ENCODE results near the gene PCGF1. TPM values are rescaled to one million over a fixed set of nuclear protein-coding genes. Genes with fewer than 3 reads are reported as not detected.

The PCGF1 gene
- total and polyA plus RNA-seq, 2 experiments from 2014 or later = 10.9 to 13.4 TPM

- H3K27ac ChIP-seq (ENCODE audit: low read depth) = peak overlapping the region; percentile 98
- Mint-ChIP-seq H3K9me3 (no peaks in the 10 kb centered on the region; the same call in 1 of the 3 replicates), H3K27ac (peak overlapping the region; percentile 97), H3K4me1 (peaks cover 32% of the 10 kb centered on the region), H3K27me3 (ENCODE audit: insufficient read depth, low read depth, poor library complexity) (peaks cover 24% of the 10 kb centered on the region), H3K4me3 (peak overlapping the region; percentile 94), H3K36me3 (ENCODE audit: low read depth) (peaks cover 10% of the 10 kb centered on the region)
- H3K9me2 ChIP-seq (ENCODE audit: insufficient read depth) = no peaks in the 10 kb centered on the region
- peak overlapping the region; percentile 70 for H3K4me3 ChIP-seq
- H3K27me3 ChIP-seq (ENCODE audit: insufficient read depth) = no peaks in the 10 kb centered on the region
- H2AFZ ChIP-seq = no peak overlapping the region
- H3K36me3 ChIP-seq (ENCODE audit: insufficient read depth) = no peaks in the 10 kb centered on the region; the same call in 1 of the 2 replicates
- peaks cover 17% of the 10 kb centered on the region for H3K4me1 ChIP-seq (ENCODE audit: insufficient read depth)
- H4K20me1 ChIP-seq (replicated peaks; ENCODE audit: insufficient read depth) = peaks cover 4% of the 10 kb centered on the region; the same call in 1 of the 2 replicates
- ATAC-seq (peak; percentile 61), DNase-seq (ENCODE audit: low spot score) (peak; percentile 87)
- peaks cover 19% of the 10 kb centered on the region for H3F3A ChIP-seq (replicated peaks; ENCODE audit: low read depth)
- H3K4me2 ChIP-seq = peak overlapping the region; percentile 88
- no peak for TF ChIP-seq EZH2phosphoT487 (IDR thresholded peaks at IDR 0.05; ENCODE audit: unreplicated experiment)
- peak; percentile 87 for TF ChIP-seq POLR2AphosphoS5 (IDR thresholded peaks at IDR 0.05; ENCODE audit: low read depth)
- TF ChIP-seq ETS1 (IDR thresholded peaks at IDR 0.05) = no peak
- peaks cover 5% of the 10 kb centered on the region for H3K79me2 ChIP-seq (replicated peaks; ENCODE audit: insufficient read depth)
Measured at GRCh38 chr2:74457549-74458131, 49.9 kb downstream of the PCGF1 start.

DNA sequence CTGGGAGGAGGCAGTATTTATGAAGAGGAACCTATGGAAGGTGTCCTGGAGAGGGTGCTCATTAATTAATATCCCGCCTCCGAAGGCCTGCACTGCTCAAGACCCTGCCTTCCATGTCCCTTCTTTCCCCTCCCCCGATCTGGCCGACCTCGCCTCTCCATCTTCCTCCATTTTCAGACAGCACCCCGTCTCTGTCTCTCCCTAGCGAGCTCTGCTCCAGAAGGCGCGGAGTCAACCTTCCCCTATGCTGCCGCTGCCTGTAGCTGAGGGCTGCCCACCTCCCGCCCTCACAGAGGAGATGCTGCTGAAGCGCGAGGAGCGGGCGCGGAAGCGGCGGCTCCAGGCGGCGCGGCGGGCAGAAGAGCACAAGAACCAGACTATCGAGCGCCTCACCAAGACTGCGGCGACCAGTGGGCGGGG lies 50.4 kb downstream of the PCGF1 start:
- H3K27me3 ChIP-seq (ENCODE audit: insufficient read depth) = no peaks in the 10 kb centered on the region
- peaks cover 21% of the 10 kb centered on the region for H3F3A ChIP-seq (replicated peaks; ENCODE audit: low read depth)
- no peaks in the 10 kb centered on the region for H3K9me2 ChIP-seq (ENCODE audit: insufficient read depth)
- DNase-seq (ENCODE audit: low spot score) (no peak), ATAC-seq (peak; percentile 23; the same call in 2 of the 3 replicates)
- H3K79me2 ChIP-seq (replicated peaks; ENCODE audit: insufficient read depth) = peaks cover 5% of the 10 kb centered on the region
- Mint-ChIP-seq H3K36me3 (ENCODE audit: low read depth) (peaks cover 8% of the 10 kb centered on the region), H3K9me3 (no peaks in the 10 kb centered on the region; the same call in 1 of the 3 replicates), H3K27ac (peak overlapping the region; percentile 94), H3K27me3 (ENCODE audit: insufficient read depth, low read depth, poor library complexity) (peaks cover 24% of the 10 kb centered on the region), H3K4me1 (peaks cover 32% of the 10 kb centered on the region), H3K4me3 (peak overlapping the region; percentile 94)
- peak overlapping the region; percentile 98 for H3K27ac ChIP-seq (ENCODE audit: low read depth)
- H2AFZ ChIP-seq = peak overlapping the region; percentile 89
- peak overlapping the region; percentile 88 for H3K4me2 ChIP-seq
- peaks cover 17% of the 10 kb centered on the region for H3K4me1 ChIP-seq (ENCODE audit: insufficient read depth)
- peak overlapping the region; percentile 70 for H3K4me3 ChIP-seq
- H4K20me1 ChIP-seq (replicated peaks; ENCODE audit: insufficient read depth) = peaks cover 4% of the 10 kb centered on the region; the same call in 1 of the 2 replicates
- H3K36me3 ChIP-seq (ENCODE audit: insufficient read depth) = no peaks in the 10 kb centered on the region
- no peak for TF ChIP-seq NANOG (IDR thresholded peaks at IDR 0.05; ENCODE audit: borderline replicate concordance)
- no peak for TF ChIP-seq ZNF114 (CRISPR knock-in tag; IDR thresholded peaks at IDR 0.05)
- peak in 1 of 2 experiments; percentile 4; a peak in 1 of 4 replicates for TF ChIP-seq CTCF (conservative IDR thresholded peaks at IDR 0.05; ENCODE audit: low read depth in 2 of 2)

Other genes starting within 250 kb of the PCGF1 start
- 0.24 and 0.89 TPM in 2 replicates for gene SLC4A5, start 164.3 kb downstream of the PCGF1 start, total RNA-seq (2014; rRNA removed; shearing (Covaris generic))
- gene SLC4A5, start 164.3 kb downstream of the PCGF1 start, polyA plus RNA-seq (2016; fragmentation: Nextera tagmentation; extraction: Ambion mirVana) = 0.50 and 0.70 TPM in 2 replicates
- gene DCTN1, start 127.4 kb downstream of the PCGF1 start, total RNA-seq (2014; rRNA removed; shearing (Covaris generic)) = 131 and 145 TPM in 2 replicates
- 108 and 126 TPM in 2 replicates for gene DCTN1, start 127.4 kb downstream of the PCGF1 start, polyA plus RNA-seq (2016; fragmentation: Nextera tagmentation; extraction: Ambion mirVana)
- gene C2orf81, start 86.1 kb downstream of the PCGF1 start, total RNA-seq (2014; rRNA removed; shearing (Covaris generic)) = 4.6 TPM in 2 replicates
- gene C2orf81, start 86.1 kb downstream of the PCGF1 start, polyA plus RNA-seq (2016; fragmentation: Nextera tagmentation; extraction: Ambion mirVana) = 3.7 and 3.8 TPM in 2 replicates
- 41.3 and 41.6 TPM in 2 replicates for gene WDR54, start 86.0 kb downstream of the PCGF1 start, total RNA-seq (2014; rRNA removed; shearing (Covaris generic))
- gene WDR54, start 86.0 kb downstream of the PCGF1 start, polyA plus RNA-seq (2016; fragmentation: Nextera tagmentation; extraction: Ambion mirVana) = 35.2 and 42.6 TPM in 2 replicates
- 42.8 and 50.0 TPM in 2 replicates for gene RTKN, start 65.8 kb downstream of the PCGF1 start, total RNA-seq (2014; rRNA removed; shearing (Covaris generic))
- 20.4 and 24.5 TPM in 2 replicates for gene RTKN, start 65.8 kb downstream of the PCGF1 start, polyA plus RNA-seq (2016; fragmentation: Nextera tagmentation; extraction: Ambion mirVana)
- 17.5 and 21.8 TPM in 2 replicates for gene INO80B, start 52.6 kb downstream of the PCGF1 start, total RNA-seq (2014; rRNA removed; shearing (Covaris generic))
- 5.1 and 6.1 TPM in 2 replicates for gene INO80B, start 52.6 kb downstream of the PCGF1 start, polyA plus RNA-seq (2016; fragmentation: Nextera tagmentation; extraction: Ambion mirVana)
- 52.4 and 64.4 TPM in 2 replicates for gene WBP1, start 49.3 kb downstream of the PCGF1 start, total RNA-seq (2014; rRNA removed; shearing (Covaris generic))
- 53.0 and 62.0 TPM in 2 replicates for gene WBP1, start 49.3 kb downstream of the PCGF1 start, polyA plus RNA-seq (2016; fragmentation: Nextera tagmentation; extraction: Ambion mirVana)
- gene MOGS, start 42.3 kb downstream of the PCGF1 start, total RNA-seq (2014; rRNA removed; shearing (Covaris generic)) = 56.5 and 61.6 TPM in 2 replicates
- 9.7 and 10.4 TPM in 2 replicates for gene MOGS, start 42.3 kb downstream of the PCGF1 start, polyA plus RNA-seq (2016; fragmentation: Nextera tagmentation; extraction: Ambion mirVana)
- gene MRPL53, start 35.0 kb downstream of the PCGF1 start, total RNA-seq (2014; rRNA removed; shearing (Covaris generic)) = 7.7 and 8.2 TPM in 2 replicates
- gene MRPL53, start 35.0 kb downstream of the PCGF1 start, polyA plus RNA-seq (2016; fragmentation: Nextera tagmentation; extraction: Ambion mirVana) = 65.1 and 70.4 TPM in 2 replicates
- 12.3 and 20.5 TPM in 2 replicates for gene CCDC142, start 24.7 kb downstream of the PCGF1 start, total RNA-seq (2014; rRNA removed; shearing (Covaris generic))
- 5.1 and 5.8 TPM in 2 replicates for gene CCDC142, start 24.7 kb downstream of the PCGF1 start, polyA plus RNA-seq (2016; fragmentation: Nextera tagmentation; extraction: Ambion mirVana)
- gene TTC31, start 24.6 kb downstream of the PCGF1 start, total RNA-seq (2014; rRNA removed; shearing (Covaris generic)) = 29.2 and 29.6 TPM in 2 replicates
- 13.1 and 15.8 TPM in 2 replicates for gene TTC31, start 24.6 kb downstream of the PCGF1 start, polyA plus RNA-seq (2016; fragmentation: Nextera tagmentation; extraction: Ambion mirVana)
- 0.24 TPM in 1 of 2 replicates, not detected in the other for gene LBX2, start 8.1 kb downstream of the PCGF1 start, total RNA-seq (2014; rRNA removed; shearing (Covaris generic))
- 0.57 and 0.82 TPM in 2 replicates for gene LBX2, start 8.1 kb downstream of the PCGF1 start, polyA plus RNA-seq (2016; fragmentation: Nextera tagmentation; extraction: Ambion mirVana)
- 0.21 TPM in 1 of 2 replicates, not detected in the other for gene TLX2, start 6.8 kb upstream of the PCGF1 start, total RNA-seq (2014; rRNA removed; shearing (Covaris generic))
- gene TLX2, start 6.8 kb upstream of the PCGF1 start, polyA plus RNA-seq (2016; fragmentation: Nextera tagmentation; extraction: Ambion mirVana) = 0.16 TPM in 1 of 2 replicates, not detected in the other
- 0.52 and 0.74 TPM in 2 replicates for gene DQX1, start 18.5 kb upstream of the PCGF1 start, total RNA-seq (2014; rRNA removed; shearing (Covaris generic))
- 0.32 and 0.54 TPM in 2 replicates for gene DQX1, start 18.5 kb upstream of the PCGF1 start, polyA plus RNA-seq (2016; fragmentation: Nextera tagmentation; extraction: Ambion mirVana)
- 89.4 and 105 TPM in 2 replicates for gene AUP1, start 22.0 kb upstream of the PCGF1 start, total RNA-seq (2014; rRNA removed; shearing (Covaris generic))
- gene AUP1, start 22.0 kb upstream of the PCGF1 start, polyA plus RNA-seq (2016; fragmentation: Nextera tagmentation; extraction: Ambion mirVana) = 98.7 and 101 TPM in 2 replicates
- gene HTRA2, start 22.2 kb upstream of the PCGF1 start, total RNA-seq (2014; rRNA removed; shearing (Covaris generic)) = 17.2 and 19.7 TPM in 2 replicates
- 17.8 and 19.5 TPM in 2 replicates for gene HTRA2, start 22.2 kb upstream of the PCGF1 start, polyA plus RNA-seq (2016; fragmentation: Nextera tagmentation; extraction: Ambion mirVana)
- gene LOXL3, start 46.2 kb upstream of the PCGF1 start, total RNA-seq (2014; rRNA removed; shearing (Covaris generic)) = 12.2 and 14.9 TPM in 2 replicates
- gene LOXL3, start 46.2 kb upstream of the PCGF1 start, polyA plus RNA-seq (2016; fragmentation: Nextera tagmentation; extraction: Ambion mirVana) = 4.4 and 4.7 TPM in 2 replicates
- 14.6 and 15.5 TPM in 2 replicates for gene DOK1, start 47.0 kb upstream of the PCGF1 start, total RNA-seq (2014; rRNA removed; shearing (Covaris generic))
- gene DOK1, start 47.0 kb upstream of the PCGF1 start, polyA plus RNA-seq (2016; fragmentation: Nextera tagmentation; extraction: Ambion mirVana) = 3.4 and 3.9 TPM in 2 replicates
- 5.2 and 12.1 TPM in 2 replicates for gene M1AP, start 140.6 kb upstream of the PCGF1 start, total RNA-seq (2014; rRNA removed; shearing (Covaris generic))
- 2.8 and 5.1 TPM in 2 replicates for gene M1AP, start 140.6 kb upstream of the PCGF1 start, polyA plus RNA-seq (2016; fragmentation: Nextera tagmentation; extraction: Ambion mirVana)
- 3.2 and 13.0 TPM in 2 replicates for gene SEMA4F, start 146.6 kb upstream of the PCGF1 start, total RNA-seq (2014; rRNA removed; shearing (Covaris generic))
- gene SEMA4F, start 146.6 kb upstream of the PCGF1 start, polyA plus RNA-seq (2016; fragmentation: Nextera tagmentation; extraction: Ambion mirVana) = 1.5 and 2.2 TPM in 2 replicates